K562 (cell line): ENCODE data around the gene DST.

Experiments
- EZH2 ChIP-seq: IDR thresholded peaks from 2 replicates; pipeline ENCODE4 v1.6.1; 2012; ENCODE audit warnings: low read depth, mild to moderate bottlenecking, inconsistent platforms, low read length, borderline replicate concordance
- FOXP1 ChIP-seq: sonication (generic); formaldehyde crosslinking; IDR thresholded peaks from 2 replicates; pipeline ENCODE4 v1.8.0; 2022; ENCODE audit warnings: mild to moderate bottlenecking, missing genetic modification reagents
- MAX ChIP-seq: sonication (generic); formaldehyde crosslinking; IDR thresholded peaks from 2 replicates; pipeline ENCODE4 v1.9.0; 2022; ENCODE audit warnings: mild to moderate bottlenecking, missing genetic modification reagents
- POLR2AphosphoS5 ChIP-seq: IDR thresholded peaks from 2 replicates; pipeline ENCODE4 v1.6.1; 2011; ENCODE audit warnings: mild to moderate bottlenecking, low read depth, low read length, moderate library complexity; ENCODE audit not compliant: control insufficient read depth, insufficient read depth
- SPI1 ChIP-seq: IDR thresholded peaks from 2 replicates; pipeline ENCODE4 v1.6.1; 2011; ENCODE audit warnings: low read depth, low read length, control low read depth, borderline replicate concordance
- ZNF12 ChIP-seq: sonication (generic); formaldehyde crosslinking; IDR thresholded peaks from 2 replicates; pipeline ENCODE4 v1.4.0; 2020; ENCODE audit warnings: mild to moderate bottlenecking, missing genetic modification reagents
- ZNF212 ChIP-seq: fragments of 450-650 bp; formaldehyde crosslinking; IDR thresholded peaks from 2 replicates; pipeline ENCODE4 v1.4.0; 2020; ENCODE audit warnings: mild to moderate bottlenecking
- TF ChIP-seq, protein P1 (sequence below): fragments of 250-450 bp; sonication (Bioruptor Pico); IDR thresholded peaks from 2 replicates; pipeline ENCODE4 v1.5.0; 2020; ENCODE audit warnings: mild to moderate bottlenecking

GRCh38 chr6:56416247-56416646 is 226.4 kb downstream of the DST start:
- no peak for TF ChIP-seq FOXP1 (CRISPR knock-in tag)
- no peak for TF ChIP-seq ZNF12 (CRISPR knock-in tag)
- no peak for TF ChIP-seq SPI1
- no peak for TF ChIP-seq POLR2AphosphoS5
- TF ChIP-seq, protein P1, sequence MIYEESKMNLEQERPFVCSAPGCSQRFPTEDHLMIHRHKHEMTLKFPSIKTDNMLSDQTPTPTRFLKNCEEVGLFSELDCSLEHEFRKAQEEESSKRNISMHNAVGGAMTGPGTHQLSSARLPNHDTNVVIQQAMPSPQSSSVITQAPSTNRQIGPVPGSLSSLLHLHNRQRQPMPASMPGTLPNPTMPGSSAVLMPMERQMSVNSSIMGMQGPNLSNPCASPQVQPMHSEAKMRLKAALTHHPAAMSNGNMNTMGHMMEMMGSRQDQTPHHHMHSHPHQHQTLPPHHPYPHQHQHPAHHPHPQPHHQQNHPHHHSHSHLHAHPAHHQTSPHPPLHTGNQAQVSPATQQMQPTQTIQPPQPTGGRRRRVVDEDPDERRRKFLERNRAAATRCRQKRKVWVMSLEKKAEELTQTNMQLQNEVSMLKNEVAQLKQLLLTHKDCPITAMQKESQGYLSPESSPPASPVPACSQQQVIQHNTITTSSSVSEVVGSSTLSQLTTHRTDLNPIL (CRISPR knock-in tag), result no peak
- TF ChIP-seq ZNF212 (CRISPR knock-in tag), result no peak
- no peak for TF ChIP-seq EZH2
- no peak for TF ChIP-seq MAX
